Smooth muscle cell (in vitro differentiated cells): ENCODE data around the gene TRIM72. TPM values are rescaled to one million over a fixed set of nuclear protein-coding genes. Genes with fewer than 3 reads are reported as not detected.

Source experiments
- DNase-seq: peaks from one replicate; lab custom pipeline; 2025; ENCODE audit not compliant: unreplicated experiment; lab: John Stamatoyannopoulos, UW
- H2AFZ ChIP-seq: fragments of 200-600 bp; sonication (generic); 2 replicates; pipeline ENCODE4 v1.6.0; 2016; ENCODE audit warnings: antibody characterized with exemption, low read depth, mild to moderate bottlenecking
- H3F3A ChIP-seq: fragments of 200-600 bp; sonication (generic); 2 replicates; pipeline ENCODE4 v1.6.0; 2017; ENCODE audit warnings: antibody characterized with exemption, low read depth
- H3K27ac ChIP-seq: fragments of 200-600 bp; sonication (generic); 2 replicates; pipeline ENCODE4 v1.5.1; 2016; ENCODE audit warnings: low read depth, mild to moderate bottlenecking
- H3K27me3 ChIP-seq: fragments of 200-600 bp; sonication (generic); 2 replicates; pipeline ENCODE4 v1.6.1; 2016; ENCODE audit warnings: low read depth, mild to moderate bottlenecking
- H3K36me3 ChIP-seq: fragments of 200-600 bp; sonication (generic); 2 replicates; pipeline ENCODE4 v1.5.1; 2016; ENCODE audit warnings: low read depth
- H3K4me1 ChIP-seq: fragments of 200-600 bp; sonication (generic); 2 replicates; pipeline ENCODE4 v1.5.1; 2016; ENCODE audit warnings: low read depth
- H3K4me2 ChIP-seq: fragments of 200-600 bp; sonication (generic); 2 replicates; pipeline ENCODE4 v1.6.0; 2016; ENCODE audit warnings: mild to moderate bottlenecking
- H3K4me3 ChIP-seq: fragments of 200-600 bp; sonication (generic); 2 replicates; pipeline ENCODE4 v1.5.1; 2016; ENCODE audit warnings: mild to moderate bottlenecking
- H3K79me2 ChIP-seq: fragments of 200-600 bp; sonication (generic); 2 replicates; pipeline ENCODE4 v1.6.0; 2016; ENCODE audit warnings: low read depth, mild to moderate bottlenecking
- H3K9ac ChIP-seq: fragments of 200-600 bp; sonication (generic); 2 replicates; pipeline ENCODE4 v1.6.0; 2016; ENCODE audit warnings: low read depth
- H3K9me3 ChIP-seq: fragments of 200-600 bp; sonication (generic); replicated peaks from 2 replicates; pipeline ENCODE4 v1.5.1; 2016; ENCODE audit warnings: low read depth
- H4K20me1 ChIP-seq: fragments of 200-600 bp; sonication (generic); 2 replicates; pipeline ENCODE4 v1.6.0; 2016; ENCODE audit warnings: low read depth
- WGBS: methylation state at CpG from one replicate; pipeline ENCODE4 v1.1.7; 2016; ENCODE audit warnings: low lambda C conversion rate; 5-methylcytosine and 5-hydroxymethylcytosine counted together
- polyA plus RNA-seq: library from polyadenylated mRNA; unstranded; fragments of >200 nt; fragmentation: Nextera tagmentation; extraction: Ambion mirVana; gene quantifications from 2 replicates; pipeline ENCODE4 v1.2.1, GENCODE V29; 2016
- total RNA-seq: library from RNA; depleted of rRNA; stranded (reverse); fragments of >200 nt; gene quantifications from 2 replicates; pipeline ENCODE4 v1.2.3, GENCODE V29; 2014
- TF ChIP-seq, protein P1 (sequence below): fragments of 200-600 bp; sonication (generic); IDR thresholded peaks from 2 replicates; pipeline ENCODE4 v1.5.1; 2017; ENCODE audit warnings: borderline replicate concordance, mild to moderate bottlenecking, antibody characterized with exemption; ENCODE audit not compliant: insufficient read depth, poor library complexity, severe bottlenecking

Gene TRIM72
- total and polyA plus RNA-seq, 2 experiments from 2014 or later, result 0.04 to 0.07 TPM

DNA sequence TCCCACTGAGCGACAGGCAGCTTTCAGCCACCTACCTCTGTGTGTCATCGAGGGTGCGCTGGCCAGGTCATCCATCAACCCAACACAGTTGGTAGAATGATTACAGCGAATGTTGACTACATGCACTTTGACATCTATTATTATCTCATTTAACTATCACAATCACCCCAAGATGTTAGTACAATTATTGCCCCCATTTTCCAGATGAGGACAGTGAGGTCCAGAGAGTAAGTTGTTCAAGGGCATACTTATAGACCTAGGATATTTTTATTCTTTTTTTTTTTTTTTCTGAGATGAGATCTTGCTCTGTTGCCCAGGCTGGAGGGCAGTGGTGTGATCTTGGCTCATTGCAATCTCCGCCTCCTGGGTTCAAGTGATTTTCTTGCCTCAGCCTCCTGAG, 37.5 kb downstream of the TRIM72 start:
- H3K27me3 ChIP-seq, result no peaks in the 10 kb centered on the region
- H3K4me1 ChIP-seq, result no peaks in the 10 kb centered on the region
- H3K9ac ChIP-seq, result no peak overlapping the region
- no peaks in the 10 kb centered on the region for H4K20me1 ChIP-seq
- TF ChIP-seq, protein P1, sequence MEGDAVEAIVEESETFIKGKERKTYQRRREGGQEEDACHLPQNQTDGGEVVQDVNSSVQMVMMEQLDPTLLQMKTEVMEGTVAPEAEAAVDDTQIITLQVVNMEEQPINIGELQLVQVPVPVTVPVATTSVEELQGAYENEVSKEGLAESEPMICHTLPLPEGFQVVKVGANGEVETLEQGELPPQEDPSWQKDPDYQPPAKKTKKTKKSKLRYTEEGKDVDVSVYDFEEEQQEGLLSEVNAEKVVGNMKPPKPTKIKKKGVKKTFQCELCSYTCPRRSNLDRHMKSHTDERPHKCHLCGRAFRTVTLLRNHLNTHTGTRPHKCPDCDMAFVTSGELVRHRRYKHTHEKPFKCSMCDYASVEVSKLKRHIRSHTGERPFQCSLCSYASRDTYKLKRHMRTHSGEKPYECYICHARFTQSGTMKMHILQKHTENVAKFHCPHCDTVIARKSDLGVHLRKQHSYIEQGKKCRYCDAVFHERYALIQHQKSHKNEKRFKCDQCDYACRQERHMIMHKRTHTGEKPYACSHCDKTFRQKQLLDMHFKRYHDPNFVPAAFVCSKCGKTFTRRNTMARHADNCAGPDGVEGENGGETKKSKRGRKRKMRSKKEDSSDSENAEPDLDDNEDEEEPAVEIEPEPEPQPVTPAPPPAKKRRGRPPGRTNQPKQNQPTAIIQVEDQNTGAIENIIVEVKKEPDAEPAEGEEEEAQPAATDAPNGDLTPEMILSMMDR, result no peak
- no peaks in the 10 kb centered on the region for H3K9me3 ChIP-seq
- no peak overlapping the region for H2AFZ ChIP-seq
- no peak for DNase-seq
- H3K79me2 ChIP-seq, result no peaks in the 10 kb centered on the region
- H3K36me3 ChIP-seq, result no peaks in the 10 kb centered on the region
- H3F3A ChIP-seq, result no peaks in the 10 kb centered on the region
- H3K4me3 ChIP-seq, result no peak overlapping the region
- H3K27ac ChIP-seq, result no peak overlapping the region
- H3K4me2 ChIP-seq, result no peak overlapping the region
- 96% methylated on average over 5 of the region's 5 CpGs for WGBS

DNA sequence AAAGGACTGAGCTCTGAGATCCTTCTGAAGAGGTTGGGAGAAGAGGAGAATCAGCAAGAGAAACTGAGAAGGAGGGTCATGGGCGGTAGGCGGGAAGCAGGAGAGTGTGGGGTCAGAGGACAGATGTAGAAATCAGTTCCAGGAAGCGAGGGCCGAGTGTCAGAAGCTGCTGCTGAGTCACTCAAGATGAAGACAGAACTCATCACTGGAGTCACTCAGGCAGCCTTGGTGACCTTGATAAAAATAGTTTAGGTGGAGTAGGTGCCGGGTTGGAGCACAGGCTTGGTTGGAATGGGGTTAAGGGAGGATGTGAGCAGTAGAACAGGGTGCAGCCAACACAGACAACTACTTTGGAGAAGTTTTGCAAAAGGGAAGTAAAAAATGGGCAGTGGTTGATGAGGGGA, 39.7 kb downstream of the TRIM72 start:
- Histone ChIP-seq H2AFZ (no peak overlapping the region), H3K9me3 (no peaks in the 10 kb centered on the region), H4K20me1 (no peaks in the 10 kb centered on the region), H3K36me3 (no peaks in the 10 kb centered on the region), H3F3A (no peaks in the 10 kb centered on the region), H3K27ac (no peak overlapping the region), H3K4me2 (no peak overlapping the region), H3K4me3 (no peak overlapping the region), H3K4me1 (no peaks in the 10 kb centered on the region), H3K27me3 (no peaks in the 10 kb centered on the region), H3K9ac (no peak overlapping the region), H3K79me2 (no peaks in the 10 kb centered on the region)
- TF ChIP-seq, protein P1, result no peak
- DNase-seq, result no peak
- 54% methylated on average over 5 of the region's 5 CpGs for WGBS

DNA sequence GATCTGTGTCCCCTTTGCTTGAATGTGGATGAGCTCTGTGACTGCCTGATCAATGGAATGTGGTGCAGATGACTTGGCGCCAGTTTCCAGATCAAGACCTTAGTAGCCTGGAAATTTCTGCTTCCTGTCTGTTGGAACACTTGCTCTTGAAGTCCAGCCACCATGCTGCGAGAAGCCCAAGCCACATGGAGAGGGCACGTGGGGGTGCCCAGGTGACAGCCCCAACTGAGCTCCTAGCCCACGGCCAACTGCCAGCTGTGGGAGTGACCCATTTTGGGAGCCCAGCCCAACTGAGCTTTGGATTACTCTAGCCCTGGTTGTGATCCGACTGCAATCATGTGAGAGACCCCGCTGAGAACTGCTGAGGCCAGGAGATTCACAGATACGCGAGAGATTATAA, 42.5 kb downstream of the TRIM72 start:
- DNase-seq, result no peak
- Histone ChIP-seq H3F3A (no peaks in the 10 kb centered on the region), H3K36me3 (no peaks in the 10 kb centered on the region), H3K79me2 (no peaks in the 10 kb centered on the region), H3K4me1 (no peaks in the 10 kb centered on the region), H3K4me2 (no peak overlapping the region), H4K20me1 (no peaks in the 10 kb centered on the region), H3K27me3 (peaks cover under 1% of the 10 kb centered on the region), H2AFZ (no peak overlapping the region), H3K9ac (no peak overlapping the region), H3K9me3 (no peaks in the 10 kb centered on the region), H3K4me3 (no peak overlapping the region), H3K27ac (no peak overlapping the region)
- TF ChIP-seq, protein P1, result no peak
- WGBS, result 93% methylated on average over 8 of the region's 8 CpGs

- no peak overlapping the region for H3K4me3 ChIP-seq
- no peaks in the 10 kb centered on the region for H3K79me2 ChIP-seq
- H3K4me1 ChIP-seq, result no peaks in the 10 kb centered on the region
- H3F3A ChIP-seq, result no peaks in the 10 kb centered on the region
- no peaks in the 10 kb centered on the region for H4K20me1 ChIP-seq
- peaks cover 6% of the 10 kb centered on the region for H3K27me3 ChIP-seq
- no peak overlapping the region for H2AFZ ChIP-seq
- 88% methylated on average over 4 of the region's 4 CpGs for WGBS
- H3K36me3 ChIP-seq, result no peaks in the 10 kb centered on the region
- no peak overlapping the region for H3K4me2 ChIP-seq
- TF ChIP-seq, protein P1, result no peak
- DNase-seq, result no peak
- no peaks in the 10 kb centered on the region for H3K9me3 ChIP-seq
- no peak overlapping the region for H3K27ac ChIP-seq
- H3K9ac ChIP-seq, result no peak overlapping the region
Observed at GRCh38 chr16:31258366-31258765, 44.4 kb downstream of the TRIM72 start.
